ENCODE measurements around the gene OGFOD2. TPM values are rescaled to one million over a fixed set of nuclear protein-coding genes. Genes with fewer than 3 reads are reported as not detected.

Gene OGFOD2
- total RNA-seq, 1 donor from 2014 or later = 9.1 TPM

DNA sequence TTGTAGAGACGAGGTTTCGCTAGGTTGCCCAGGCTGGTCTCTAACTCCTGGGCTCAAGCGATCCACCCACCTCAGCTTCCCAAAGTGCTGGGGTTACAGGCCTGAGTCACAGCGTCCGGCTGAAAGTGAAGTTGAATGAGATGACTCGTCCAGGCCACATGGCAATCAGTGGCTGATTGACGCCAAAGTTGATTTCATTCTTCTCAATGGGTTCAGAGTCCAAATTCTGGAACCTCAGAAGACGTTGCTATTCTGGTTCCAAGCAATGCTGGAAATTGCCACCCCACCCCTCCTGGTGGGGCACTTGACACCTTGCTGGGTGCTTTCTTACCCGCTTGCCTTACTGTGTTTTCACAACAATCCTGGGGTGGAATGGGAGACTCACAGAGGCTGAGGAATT, 23.6 kb upstream of the OGFOD2 start:
- no peak for DNase-seq (ENCODE audit: low read depth, low spot score)

- DNase-seq (ENCODE audit: low read depth, low spot score) = no peak
Measured at GRCh38 chr12:122951979-122952892, 22.8 kb upstream of the OGFOD2 start.

- no peak for DNase-seq (ENCODE audit: low read depth, low spot score)
Measured at GRCh38 chr12:122955156-122955555, 19.9 kb upstream of the OGFOD2 start.

DNA sequence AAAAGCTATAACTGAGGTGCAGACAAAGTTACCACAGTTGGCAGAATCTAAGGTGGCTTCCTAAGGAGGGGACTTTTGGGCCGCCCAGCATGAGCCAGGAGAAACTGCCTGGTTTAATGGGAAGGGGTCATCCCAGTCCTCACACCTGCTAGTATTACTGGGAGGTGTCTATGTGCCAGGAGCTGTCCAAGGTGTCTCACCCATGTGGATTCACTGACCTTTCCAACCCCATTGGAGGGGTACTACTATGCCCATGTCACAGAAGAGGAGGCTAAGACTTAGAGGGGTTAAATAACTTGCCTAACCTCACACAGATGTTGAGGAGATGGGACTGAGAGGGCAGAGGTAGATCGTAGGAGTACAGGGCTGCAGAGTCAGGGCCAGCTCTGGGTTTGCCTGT, 19.0 kb upstream of the OGFOD2 start:
- DNase-seq (ENCODE audit: low read depth, low spot score) = no peak

DNA sequence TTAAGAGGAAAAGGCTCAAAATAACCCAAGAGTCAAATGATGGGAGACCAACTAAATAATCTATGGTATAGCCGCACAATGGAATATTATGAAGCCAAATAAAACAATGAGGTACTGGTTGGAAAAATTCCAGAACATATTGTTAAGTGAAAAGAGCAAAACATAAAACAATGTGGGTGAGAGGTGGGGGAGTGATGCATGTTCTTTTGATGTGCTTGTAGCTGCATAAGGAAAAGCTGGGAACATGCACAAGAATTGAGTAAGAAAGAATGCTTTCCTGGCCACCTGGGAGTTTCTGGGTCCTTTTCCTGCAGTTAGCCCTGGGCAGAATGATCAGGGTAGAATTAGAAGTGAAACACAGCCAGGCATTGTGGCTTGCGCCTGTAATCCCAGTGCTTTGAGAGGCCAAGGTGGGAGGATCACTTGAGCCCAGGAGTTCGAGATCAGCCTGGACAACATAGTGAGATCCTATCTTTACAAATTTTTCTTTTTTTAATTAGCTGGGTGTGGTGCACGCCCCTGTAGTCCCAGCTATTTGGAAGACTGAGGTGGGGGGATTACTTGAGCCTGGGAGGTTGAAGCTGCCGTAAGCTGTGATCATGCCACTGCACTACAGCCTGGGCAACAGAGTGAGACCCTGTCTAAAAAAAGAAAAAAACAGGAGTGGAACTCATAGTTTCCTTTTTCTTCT, 16.7 kb upstream of the OGFOD2 start:
- peak; percentile 97 for DNase-seq (ENCODE audit: low read depth, low spot score)

GRCh38 chr12:122959566-122960192, 15.4 kb upstream of the OGFOD2 start:
- DNase-seq (ENCODE audit: low read depth, low spot score) = no peak

- no peak for DNase-seq (ENCODE audit: low read depth, low spot score)
Measured at GRCh38 chr12:122960193-122960569, 14.9 kb upstream of the OGFOD2 start.

- DNase-seq (ENCODE audit: low read depth, low spot score) = no peak
Measured at GRCh38 chr12:122961531-122962329, 13.3 kb upstream of the OGFOD2 start.

DNA sequence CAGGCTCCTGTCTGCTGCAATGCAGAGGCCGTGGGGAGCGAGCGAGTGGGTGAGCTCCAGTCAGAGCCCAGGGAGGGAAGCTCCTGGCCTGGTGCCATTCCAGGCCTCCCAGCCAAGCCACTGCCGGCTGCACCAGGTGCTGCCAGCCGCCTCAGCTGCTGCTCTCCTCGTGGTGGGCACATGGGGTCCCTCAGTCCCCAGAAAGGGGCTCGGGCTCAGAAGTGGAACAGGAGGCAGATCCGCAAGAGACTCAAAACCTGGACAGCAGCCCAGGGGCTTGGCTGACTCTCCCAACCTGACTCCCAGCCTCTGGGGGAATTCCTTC, 11.1 kb upstream of the OGFOD2 start:
- DNase-seq (ENCODE audit: low read depth, low spot score) = no peak

DNA sequence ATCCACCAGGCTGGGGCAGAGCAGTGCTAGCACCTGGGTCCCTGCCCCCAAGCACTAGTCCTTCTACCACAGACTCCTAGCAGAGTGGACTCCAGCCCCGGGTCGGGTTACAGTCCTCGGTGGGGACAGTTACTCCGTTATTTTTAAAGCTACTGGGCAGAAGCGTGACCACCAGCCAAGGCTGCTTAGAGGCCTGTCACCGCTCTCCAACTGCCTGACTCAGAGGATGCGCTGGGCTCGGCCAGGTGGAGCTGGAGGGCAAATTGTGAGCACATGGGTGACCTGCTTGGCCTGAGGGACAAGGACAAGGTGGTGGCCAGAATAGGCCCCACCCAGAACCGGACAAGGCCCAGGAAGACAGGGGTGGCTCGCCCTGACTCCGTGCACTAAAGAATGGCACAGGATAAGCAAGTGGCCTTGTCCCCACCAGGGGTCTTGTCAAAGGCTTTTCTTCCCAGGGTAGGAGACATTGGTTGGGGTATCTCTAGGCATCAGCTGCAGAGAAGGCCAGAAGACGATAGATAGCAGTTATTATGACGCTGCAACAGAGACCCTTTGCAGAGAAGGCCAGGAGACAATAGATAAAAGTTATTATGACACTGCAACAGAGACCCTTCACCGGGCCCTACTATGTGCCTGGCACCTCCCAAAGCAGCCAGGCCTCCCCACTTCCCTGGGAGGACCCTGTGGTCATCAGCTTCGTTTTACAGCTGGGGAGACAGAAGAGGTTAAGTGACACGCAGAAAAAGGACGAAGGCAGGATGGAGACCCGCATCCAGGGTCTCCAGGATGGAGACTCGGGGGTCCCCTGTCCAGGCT, 10.4 kb upstream of the OGFOD2 start:
- no peak for DNase-seq (ENCODE audit: low read depth, low spot score)

DNA sequence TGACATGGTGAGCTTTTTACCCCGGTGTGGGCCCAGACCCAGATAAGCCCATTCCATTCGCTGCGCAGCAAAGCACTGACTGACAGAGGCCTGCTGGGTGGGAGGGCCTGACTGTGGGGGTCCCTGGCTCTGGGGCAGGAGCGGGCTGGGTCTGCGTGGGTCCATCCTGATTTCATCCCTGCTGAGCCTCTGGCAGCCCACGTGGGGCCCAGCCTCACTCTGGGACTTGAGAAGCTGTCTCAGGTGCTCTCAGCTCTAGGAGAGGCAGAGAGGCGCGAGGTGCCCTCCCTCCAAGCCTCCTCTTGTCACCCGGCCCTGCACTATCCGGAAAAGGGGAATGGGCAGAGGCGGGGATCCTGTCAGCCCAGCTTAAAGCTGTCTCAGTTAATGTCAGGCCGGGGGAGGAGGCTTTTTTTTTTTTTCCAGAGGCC, 9.7 kb upstream of the OGFOD2 start:
- no peak for DNase-seq (ENCODE audit: low read depth, low spot score)

DNA sequence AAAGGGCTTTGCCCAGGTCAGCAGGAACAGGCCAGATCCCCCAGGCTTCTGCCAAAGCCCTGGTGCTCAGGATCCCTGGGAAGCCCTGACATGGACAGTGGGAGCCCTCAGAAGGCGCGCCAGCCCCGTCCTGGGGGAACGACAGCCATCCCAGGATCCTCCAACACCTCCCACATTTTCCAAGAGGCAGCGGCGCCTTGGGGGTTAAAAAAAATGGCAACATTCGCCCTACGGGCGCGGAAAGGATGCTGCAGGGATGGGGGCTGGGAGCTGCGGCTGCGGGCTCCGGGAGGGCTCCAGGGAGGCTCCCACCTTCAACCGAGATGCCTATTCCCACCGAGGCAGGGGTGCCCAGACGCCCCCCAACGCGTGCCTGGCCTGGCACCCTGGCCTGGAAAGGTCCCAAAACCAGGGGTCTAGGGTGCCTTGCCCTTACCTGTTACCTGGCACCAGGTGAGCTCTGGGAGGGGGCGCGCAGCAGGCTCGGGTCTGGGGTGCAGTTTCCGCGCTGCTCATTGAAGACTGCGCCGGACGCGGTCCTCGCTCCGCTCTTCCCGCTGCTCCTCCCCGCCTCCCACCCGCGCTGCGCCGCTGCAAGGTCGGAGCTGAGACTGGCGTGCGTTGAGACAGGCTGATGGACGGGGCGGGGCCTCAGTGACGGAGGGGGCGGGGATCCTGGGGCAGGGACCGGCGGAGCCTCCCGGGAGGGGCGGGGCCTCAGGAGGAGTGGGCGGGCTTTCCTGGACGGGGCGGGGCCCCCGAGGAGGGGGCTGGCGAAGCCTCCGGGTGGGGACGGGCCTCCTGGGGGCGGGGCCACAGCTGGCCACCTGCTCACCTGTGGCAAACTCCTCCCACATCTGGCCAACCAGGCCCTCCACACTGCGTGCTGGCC, 8.9 kb upstream of the OGFOD2 start, which contains the start of gene ABCB9:
ABCB9 (minus strand) TSS at position 613 of the 892 bp plus-strand sequence. CDS start 6,228 bp downstream, outside the sequence.
- DNase-seq (ENCODE audit: low read depth, low spot score) = peak; percentile 73

DNA sequence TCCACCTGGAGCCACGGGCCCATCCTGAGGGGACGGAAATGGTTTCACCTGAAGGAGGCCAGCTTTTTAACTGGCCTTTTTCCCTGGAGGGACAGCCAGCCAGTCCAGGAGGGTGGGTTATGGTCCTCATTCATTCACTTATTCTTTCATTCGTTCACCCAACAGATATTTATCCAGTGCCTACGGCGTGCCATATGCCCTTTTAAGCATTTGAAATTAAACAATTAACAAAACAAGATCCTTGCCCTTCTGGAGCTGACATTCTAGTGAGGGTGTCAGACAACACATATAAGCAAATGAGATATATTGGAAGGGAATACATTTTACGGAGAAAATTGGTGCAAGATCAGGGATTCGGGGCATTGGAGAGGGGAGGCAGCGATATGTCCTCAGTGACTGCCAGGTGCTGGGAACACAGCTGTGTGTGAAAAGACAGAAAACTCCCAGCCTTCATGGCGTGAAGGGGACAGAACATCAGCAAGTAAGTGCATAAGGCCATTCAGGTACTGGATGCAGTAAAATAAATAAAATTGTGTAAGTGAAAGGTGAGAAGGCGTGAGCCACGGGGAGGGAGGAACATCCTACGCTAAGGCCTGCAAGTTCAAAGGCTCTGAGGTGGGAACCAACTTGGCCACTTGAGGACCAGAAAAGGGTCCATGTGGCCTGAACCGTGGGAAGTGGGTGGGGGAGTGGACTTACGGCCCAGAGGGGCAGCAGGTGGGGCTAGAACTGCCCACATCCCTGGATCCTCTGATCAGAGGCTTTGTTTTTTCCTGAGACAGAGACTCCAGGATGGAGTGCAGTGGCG, 8.1 kb upstream of the OGFOD2 start:
- no peak for DNase-seq (ENCODE audit: low read depth, low spot score)

GRCh38 chr12:122968104-122968503, 6.9 kb upstream of the OGFOD2 start:
- no peak for DNase-seq (ENCODE audit: low read depth, low spot score)

GRCh38 chr12:122969676-122970075, 5.4 kb upstream of the OGFOD2 start:
- DNase-seq (ENCODE audit: low read depth, low spot score) = no peak

GRCh38 chr12:122974274-122974891, 661 bp upstream of the OGFOD2 start:
- peak; percentile 94 for DNase-seq (ENCODE audit: low read depth, low spot score)

GRCh38 chr12:122975790-122976647, 975 bp downstream of the OGFOD2 start:
- DNase-seq (ENCODE audit: low read depth, low spot score) = no peak

Measured in pulmonary artery endothelial cell (primary cell).